Measurements from ENCODE around the gene GMFB. TPM values are rescaled to one million over a fixed set of nuclear protein-coding genes. Genes with fewer than 3 reads are reported as not detected.
A peak's percentile ranks its signal among the peaks of the same experiment; 100 is the strongest.
"Not testable (repeated sequence)": the region's sequence is repeated elsewhere in the genome, so short reads cannot be mapped to it uniquely, and the experiment has no call there.

The GMFB gene
- polyA plus RNA-seq, 1 donor, result 40.7 TPM

GRCh38 chr14:54490445-54491175 lies 1.8 kb upstream of the GMFB start:
- no peak for DNase-seq

GRCh38 chr14:54489731-54490444 lies 1.1 kb upstream of the GMFB start:
- no peak for DNase-seq

GRCh38 chr14:54489318-54489683 lies 521 bp upstream of the GMFB start:
- no peak for DNase-seq

GRCh38 chr14:54488318-54488645 lies 498 bp downstream of the GMFB start:
- peak; percentile 19 for DNase-seq

- DNase-seq, result no peak
Measured at GRCh38 chr14:54487771-54488170, 1.0 kb downstream of the GMFB start.

- DNase-seq, result no peak
Measured at GRCh38 chr14:54486685-54487084, 2.1 kb downstream of the GMFB start.

GRCh38 chr14:54483846-54484245 lies 4.9 kb downstream of the GMFB start:
- no peak for DNase-seq

- DNase-seq, result no peak
Measured at GRCh38 chr14:54483073-54483745, 5.6 kb downstream of the GMFB start.

- DNase-seq, result no peak
Measured at GRCh38 chr14:54481695-54482094, 7.1 kb downstream of the GMFB start.

- no peak for DNase-seq
Measured at GRCh38 chr14:54480830-54481562, 7.8 kb downstream of the GMFB start.

GRCh38 chr14:54478636-54479215 lies 10.1 kb downstream of the GMFB start:
- no peak for DNase-seq

GRCh38 chr14:54475911-54476310 lies 12.9 kb downstream of the GMFB start:
- no peak for DNase-seq

- DNase-seq, result no peak
Measured at GRCh38 chr14:54475187-54475899, 13.4 kb downstream of the GMFB start.

GRCh38 chr14:54474232-54474793 lies 14.5 kb downstream of the GMFB start:
- DNase-seq, result no peak

GRCh38 chr14:54472315-54472714 lies 16.5 kb downstream of the GMFB start:
- no peak for DNase-seq

- DNase-seq, result no peak
Measured at GRCh38 chr14:54471641-54472040, 17.1 kb downstream of the GMFB start.

GRCh38 chr14:54470701-54471100 lies 18.1 kb downstream of the GMFB start:
- DNase-seq, result no peak

- DNase-seq, result no peak
Measured at GRCh38 chr14:54467280-54467679, 21.5 kb downstream of the GMFB start.

- no peak for DNase-seq
Measured at GRCh38 chr14:54465654-54466053, 23.1 kb downstream of the GMFB start.

GRCh38 chr14:54462048-54462447 lies 26.7 kb downstream of the GMFB start:
- DNase-seq, result no peak

GRCh38 chr14:54459106-54459505 lies 29.7 kb downstream of the GMFB start:
- no peak for DNase-seq

GRCh38 chr14:54458536-54458935 lies 30.2 kb downstream of the GMFB start:
- DNase-seq, result not testable (repeated sequence)
